CD4-positive, alpha-beta T cell treated with Interleukin-21 for 1 hour (primary cell): ENCODE data around the gene TRIM41.
"Not testable (repeated sequence)": the region's sequence is repeated elsewhere in the genome, so short reads cannot be mapped to it uniquely, and the experiment has no call there.

ENCODE experiments used
- DNase-seq: peaks from one replicate; pipeline ENCODE4 v3.0.0-alpha.2; 2020

The TRIM41 gene

GRCh38 chr5:181259283-181259682, 36.2 kb downstream of the TRIM41 start:
- DNase-seq = no peak

GRCh38 chr5:181259974-181260719, 37.1 kb downstream of the TRIM41 start:
- DNase-seq = no peak

- DNase-seq = peak; percentile 94
These were observed 37.7 kb downstream of the TRIM41 start, which contains the start of gene TRIM52 for GRCh38 chr5:181260720-181261319. Gene TRIM52, minus strand, starts transcription at chr5:181261143. Its CDS starts 330 bp downstream, at chr5:181260813.

- DNase-seq = no peak
These were observed 38.4 kb downstream of the TRIM41 start for GRCh38 chr5:181261320-181262049.

- no peak for DNase-seq
These were observed 40.6 kb downstream of the TRIM41 start for GRCh38 chr5:181263633-181264032.

- no peak for DNase-seq
These were observed 42.1 kb downstream of the TRIM41 start for GRCh38 chr5:181265092-181265671.

- not testable (repeated sequence) for DNase-seq
These were observed 44.3 kb downstream of the TRIM41 start for GRCh38 chr5:181267291-181267904.

GRCh38 chr5:181267907-181268306, 44.8 kb downstream of the TRIM41 start:
- not testable (repeated sequence) for DNase-seq

GRCh38 chr5:181271081-181271480, 48.0 kb downstream of the TRIM41 start:
- DNase-seq = no peak

GRCh38 chr5:181273433-181273744, 50.3 kb downstream of the TRIM41 start:
- not testable (repeated sequence) for DNase-seq

- DNase-seq = no peak
These were observed 57.2 kb downstream of the TRIM41 start for GRCh38 chr5:181280251-181280762.

- DNase-seq = no peak
These were observed 58.2 kb downstream of the TRIM41 start for GRCh38 chr5:181281077-181281983.

GRCh38 chr5:181281984-181282316, 58.9 kb downstream of the TRIM41 start:
- no peak for DNase-seq

- not testable (repeated sequence) for DNase-seq
These were observed 59.3 kb downstream of the TRIM41 start for GRCh38 chr5:181282415-181282814.

GRCh38 chr5:181282874-181283273, 59.8 kb downstream of the TRIM41 start:
- DNase-seq = no peak

GRCh38 chr5:181283347-181283746, 60.3 kb downstream of the TRIM41 start:
- no peak for DNase-seq

- not testable (repeated sequence) for DNase-seq
These were observed 61.0 kb downstream of the TRIM41 start for GRCh38 chr5:181283841-181284755.
